22Rv1 (cell line): ENCODE results near the gene ENO4.

Source experiments
- CTCF ChIP-seq: fragments of 450-650 bp; IDR thresholded peaks from 2 replicates; pipeline ENCODE4 v1.5.1; 2017; ENCODE audit warnings: mild to moderate bottlenecking
- ZFX ChIP-seq: fragments of 450-650 bp; IDR thresholded peaks from 2 replicates; pipeline ENCODE4 v1.6.1; 2017; ENCODE audit warnings: antibody characterized with exemption, borderline replicate concordance

- TF ChIP-seq CTCF, result no peak
- TF ChIP-seq ZFX, result no peak
Observed at GRCh38 chr10:116848944-116849247, 403 bp upstream of the ENO4 start.
